HG02642 (cell line): ENCODE data around the gene EXOC3L4.

Source experiments
- ATAC-seq: cut with Tn5 transposase; IDR thresholded peaks from one replicate; pipeline ENCODE4 v1.9.1; 2021; ENCODE audit warnings: mild to moderate bottlenecking; ENCODE audit not compliant: unreplicated experiment, poor library complexity

The EXOC3L4 gene

GRCh38 chr14:103129301-103130016, 34.9 kb downstream of the EXOC3L4 start:
- ATAC-seq, result no peak

DNA sequence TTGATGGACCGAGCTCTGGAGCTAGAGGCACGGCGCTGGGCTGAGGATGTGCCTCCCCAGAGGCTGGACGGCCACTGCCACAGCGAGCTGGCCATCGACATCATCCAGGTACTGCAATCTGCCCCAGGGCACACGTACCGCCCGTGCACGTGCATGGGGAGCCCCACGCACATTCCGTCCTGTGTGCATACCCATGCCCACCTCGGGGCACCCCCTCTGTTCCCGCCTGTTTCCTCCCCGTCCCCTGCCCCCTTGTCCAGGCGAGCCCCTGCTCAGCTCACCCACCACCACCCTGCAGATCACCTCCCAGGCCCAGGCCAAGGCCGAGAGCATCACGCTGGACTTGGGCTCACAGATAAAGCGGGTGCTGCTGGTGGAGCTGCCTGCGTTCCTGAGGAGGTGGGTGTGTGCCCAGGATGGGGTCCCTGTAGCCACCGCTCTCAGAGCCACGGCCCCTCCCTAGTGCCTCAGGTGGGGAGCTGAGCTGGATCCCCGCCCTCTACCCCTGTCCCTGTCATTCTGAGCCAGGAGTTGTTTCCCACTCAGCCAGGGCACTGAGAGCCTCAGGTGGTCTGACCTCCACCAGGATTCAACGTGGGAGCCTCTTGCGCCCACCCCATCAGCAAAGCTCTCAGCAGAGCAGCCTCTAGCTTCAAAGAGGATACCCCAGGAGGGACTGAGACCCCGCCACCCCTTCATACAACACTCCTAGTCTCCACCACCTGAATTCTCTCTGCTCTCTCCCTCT, 35.7 kb downstream of the EXOC3L4 start:
- no peak for ATAC-seq

GRCh38 chr14:103130965-103131364, 36.4 kb downstream of the EXOC3L4 start:
- ATAC-seq, result no peak

DNA sequence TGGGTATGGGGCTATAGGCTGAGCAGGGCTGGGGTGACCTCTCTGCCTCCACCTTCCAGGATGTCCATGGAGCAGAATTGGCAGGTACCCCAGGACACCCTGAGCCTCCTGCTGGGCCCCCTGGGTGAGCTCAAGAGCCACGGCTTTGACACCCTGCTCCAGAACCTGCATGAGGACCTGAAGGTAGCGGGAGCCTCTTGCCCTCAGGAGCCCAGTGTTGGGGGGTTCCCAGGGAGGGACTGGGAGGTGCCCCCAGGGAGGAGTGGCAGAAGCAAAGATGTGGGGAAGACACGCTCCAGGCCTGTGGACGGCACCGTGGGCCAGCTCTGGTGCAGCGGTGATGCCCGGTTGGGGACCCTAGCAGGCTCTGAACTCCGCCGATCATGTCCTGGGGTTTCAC, 37.1 kb downstream of the EXOC3L4 start:
- no peak for ATAC-seq

- ATAC-seq, result no peak
Observed at GRCh38 chr14:103132381-103133209, 38.1 kb downstream of the EXOC3L4 start.

- no peak for ATAC-seq
Observed at GRCh38 chr14:103133210-103134140, 39.0 kb downstream of the EXOC3L4 start.

GRCh38 chr14:103134405-103134804, 39.9 kb downstream of the EXOC3L4 start:
- ATAC-seq, result no peak

- no peak for ATAC-seq
Observed at GRCh38 chr14:103134919-103135318, 40.4 kb downstream of the EXOC3L4 start.

DNA sequence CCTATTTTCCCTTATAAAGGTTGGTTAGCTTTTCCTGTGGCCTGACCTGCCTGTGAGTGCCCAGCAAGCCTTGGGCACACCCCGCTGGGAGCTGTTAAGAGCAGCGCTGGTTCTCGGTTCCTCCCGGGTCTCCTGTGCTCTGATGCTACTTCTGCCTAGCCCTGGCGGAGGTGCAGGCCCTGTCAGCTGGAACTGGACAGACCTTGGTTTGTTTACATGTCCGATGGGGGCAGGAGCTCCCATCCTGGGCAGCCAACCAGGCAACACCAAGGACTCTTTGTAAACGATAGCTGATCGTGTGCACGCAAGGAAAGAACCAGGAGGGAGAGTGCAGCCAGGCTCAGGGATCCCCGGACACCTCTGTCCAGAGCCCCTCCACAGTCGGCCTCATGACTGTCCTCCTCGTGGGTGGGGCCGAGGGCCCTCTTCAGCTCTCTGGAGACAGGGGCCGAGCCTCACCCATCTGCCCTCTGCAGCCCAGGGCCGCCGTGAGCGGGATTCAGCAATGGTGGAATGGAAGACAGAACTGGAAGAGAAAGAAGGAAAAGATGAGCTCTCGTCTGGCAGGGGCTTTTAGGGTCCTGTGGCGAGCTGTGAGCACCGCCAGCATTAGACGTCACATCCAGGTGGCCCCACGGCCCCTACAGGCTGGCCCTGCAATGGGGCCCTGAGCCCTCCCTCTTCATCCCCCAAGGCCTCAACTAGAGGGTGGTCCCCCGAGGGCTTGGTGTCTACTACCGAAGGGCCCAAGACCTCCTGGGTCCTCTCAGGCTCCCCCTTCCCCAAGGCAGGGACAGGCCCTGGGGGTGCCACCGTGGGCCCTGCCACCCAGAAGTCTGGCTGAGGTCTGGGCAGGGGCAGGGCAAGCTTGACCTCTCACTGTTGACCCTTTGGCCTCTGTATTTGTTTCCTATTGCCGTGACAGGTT, 41.1 kb downstream of the EXOC3L4 start:
- ATAC-seq, result no peak

DNA sequence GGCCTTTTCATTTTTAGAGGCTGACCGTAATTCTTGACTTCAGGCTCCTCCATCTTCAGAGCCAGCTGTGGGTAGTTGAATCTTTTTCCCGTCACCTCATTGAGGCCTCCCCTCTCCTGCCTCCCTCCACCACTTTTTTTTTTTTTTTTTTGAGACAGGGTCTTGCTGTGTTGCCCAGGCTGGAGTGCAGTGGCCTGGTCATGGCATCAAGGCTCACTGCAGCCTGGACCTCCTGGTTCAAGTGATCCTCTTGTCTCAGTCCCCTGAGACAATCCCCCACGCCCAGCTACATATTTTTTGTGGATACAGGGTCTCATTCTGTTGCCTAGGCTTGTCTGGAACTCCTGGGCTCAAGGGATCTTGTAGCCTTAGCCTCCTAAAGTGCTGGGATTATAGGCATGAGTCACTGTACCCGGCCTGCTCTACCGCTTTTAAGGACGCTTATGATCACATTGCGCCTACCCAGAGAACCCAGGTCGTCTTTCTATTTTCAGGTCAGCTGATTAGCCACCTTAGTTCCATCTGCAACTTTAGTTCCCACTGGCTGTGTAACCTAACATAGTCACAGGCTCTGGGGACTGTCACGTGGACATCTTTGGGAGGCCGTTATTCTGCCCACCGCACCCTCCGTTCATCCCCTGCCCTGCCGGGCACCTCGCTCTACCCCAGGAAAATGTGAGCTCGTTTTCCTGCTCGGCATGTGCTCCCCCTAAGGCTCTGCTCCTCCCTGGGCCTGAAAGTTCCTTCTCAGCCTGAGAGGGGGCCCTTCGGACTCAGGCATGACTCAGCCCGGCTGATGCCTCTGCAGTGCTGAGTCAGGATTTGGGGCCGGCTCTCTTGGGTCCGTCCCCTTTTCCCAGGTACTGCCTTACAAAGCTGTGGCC, 42.1 kb downstream of the EXOC3L4 start:
- ATAC-seq, result no peak

- no peak for ATAC-seq
Observed at GRCh38 chr14:103137689-103138300, 43.3 kb downstream of the EXOC3L4 start.

- ATAC-seq, result no peak
Observed at GRCh38 chr14:103138301-103139131, 44.0 kb downstream of the EXOC3L4 start.

DNA sequence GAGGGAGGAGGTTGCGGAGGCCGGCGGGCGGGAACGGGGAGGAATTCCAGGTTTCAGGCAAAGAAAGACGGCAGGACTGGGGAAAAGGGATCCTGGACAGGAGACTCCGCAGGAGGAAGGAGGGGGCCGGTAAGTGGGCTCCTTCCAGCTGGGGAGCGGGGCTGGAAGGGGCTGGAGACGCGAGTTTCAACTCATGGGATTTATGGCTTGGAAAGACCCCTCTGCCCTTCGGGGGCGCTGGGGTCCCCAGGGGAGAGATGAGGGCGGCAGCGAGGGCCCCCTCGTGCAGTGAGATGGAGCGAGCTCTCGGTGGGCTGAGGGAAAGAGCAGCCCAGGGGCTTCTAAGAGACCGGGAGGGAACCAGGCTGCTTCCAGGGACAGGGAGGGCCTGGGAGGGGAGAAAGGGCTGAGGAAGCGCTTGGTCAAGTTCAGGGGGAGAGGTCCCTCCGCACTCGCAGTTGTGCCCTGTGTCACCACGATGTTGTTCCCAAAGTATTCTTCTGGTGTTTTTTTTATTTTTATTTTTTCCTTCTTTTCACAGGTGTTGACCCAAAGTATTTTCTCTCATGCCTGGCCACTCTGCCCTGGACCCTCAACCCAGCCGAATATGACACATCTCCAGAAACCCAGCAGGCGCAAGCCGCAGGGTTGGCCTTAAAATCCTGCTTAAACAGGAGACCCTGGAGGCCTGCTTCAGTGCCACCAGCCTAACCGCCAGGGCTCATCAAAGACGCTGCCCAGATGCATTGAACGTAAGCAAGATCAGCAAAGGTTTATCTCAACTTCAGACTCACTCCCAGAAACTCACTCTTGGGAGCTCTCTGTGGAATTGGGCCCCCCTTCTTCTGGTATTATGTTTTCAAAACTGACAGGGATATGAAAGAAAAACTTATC, 44.9 kb downstream of the EXOC3L4 start:
- ATAC-seq, result no peak

DNA sequence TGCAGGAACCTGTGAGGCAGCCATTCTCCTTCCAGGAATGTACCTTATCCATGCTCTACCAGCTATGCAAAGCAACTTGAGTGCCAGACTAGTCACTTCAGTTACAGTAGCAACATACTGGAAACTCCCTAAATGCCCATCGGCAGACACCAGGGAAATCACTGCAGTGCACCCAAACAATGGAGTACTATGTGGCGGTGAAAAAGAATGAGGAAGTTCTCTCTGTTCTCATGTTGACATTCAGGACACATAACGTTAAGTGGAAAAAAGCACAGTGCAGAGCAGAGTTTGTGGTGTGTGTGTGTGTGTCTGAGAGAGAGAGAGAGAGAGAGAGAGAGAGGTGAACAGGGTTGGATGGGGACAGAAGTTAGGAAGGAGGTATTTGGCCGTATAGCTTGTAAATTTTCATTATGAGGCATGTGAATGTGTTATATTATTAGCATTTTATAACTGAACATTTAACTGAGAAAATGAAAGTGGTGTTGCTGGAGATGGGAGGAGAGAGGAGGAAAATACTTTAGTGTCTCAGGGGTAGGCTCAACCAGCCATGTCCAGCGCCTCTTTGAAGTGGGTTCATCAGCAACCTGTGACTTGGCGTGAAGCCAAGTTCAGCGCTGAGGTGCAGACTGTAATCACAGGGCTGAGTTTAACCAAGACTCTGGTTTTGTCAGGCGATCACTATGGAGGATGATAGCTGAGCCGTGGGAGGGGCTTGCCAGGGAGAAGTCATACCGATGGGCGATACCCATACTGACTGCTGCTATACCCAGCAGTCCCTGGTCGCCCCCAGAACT, 46.0 kb downstream of the EXOC3L4 start:
- ATAC-seq, result no peak
